A673 (cell line): Measurements from ENCODE around the gene TMEM208. TPM values are rescaled to one million over a fixed set of nuclear protein-coding genes. Genes with fewer than 3 reads are reported as not detected.

Source experiments
- BruUV-seq: library from RNA; stranded (reverse); fragments of 400-500 nt; replicated peaks from 2 replicates; lab custom pipeline; 2021; lab: Mats Ljungman, UMichigan
- CTCF ChIA-PET: fragments of 300-600 bp; sonication (Branson Sonifier 250); formaldehyde crosslinking; loops from one replicate; lab custom pipeline; 2022; ENCODE audit warnings: antibody characterized with exemption; lab: Charles Lee
- POLR2A ChIA-PET: fragments of 300-600 bp; sonication (Branson Sonifier 250); formaldehyde crosslinking; loops from one replicate; lab custom pipeline; 2022; ENCODE audit warnings: antibody characterized with exemption; ENCODE audit not compliant: low non-redundant PET; lab: Charles Lee
- DNase-seq: peaks from one replicate; pipeline ENCODE4 v3.0.0-alpha.2; 2015; ENCODE audit warnings: low spot score
- H3K27ac ChIP-seq: fragments of 200-600 bp; sonication (generic); 2 replicates; pipeline ENCODE4 v1.5.1; 2016; ENCODE audit warnings: mixed run types, low read depth, mild to moderate bottlenecking, mixed read lengths, antibody characterized with exemption, low read length; ENCODE audit not compliant: poor library complexity, severe bottlenecking
- H3K27me3 ChIP-seq: fragments of 200-600 bp; sonication (generic); replicated peaks from 2 replicates; pipeline ENCODE4 v1.6.1; 2017; ENCODE audit warnings: mixed run types, low read depth, mild to moderate bottlenecking, mixed read lengths, antibody characterized with exemption, low read length; ENCODE audit not compliant: insufficient read depth, poor library complexity
- H3K36me3 ChIP-seq: fragments of 200-600 bp; sonication (generic); 2 replicates; pipeline ENCODE4 v1.6.1; 2016; ENCODE audit warnings: mixed run types, mild to moderate bottlenecking, mixed read lengths, antibody characterized with exemption, low read length; ENCODE audit not compliant: insufficient read depth, poor library complexity, severe bottlenecking
- H3K4me1 ChIP-seq: fragments of 200-600 bp; sonication (generic); 2 replicates; pipeline ENCODE4 v1.6.1; 2017; ENCODE audit warnings: mixed run types, mild to moderate bottlenecking, mixed read lengths, antibody characterized with exemption, low read length; ENCODE audit not compliant: insufficient read depth, poor library complexity, severe bottlenecking
- H3K4me3 ChIP-seq: fragments of 200-600 bp; sonication (generic); 2 replicates; pipeline ENCODE4 v1.5.1; 2016; ENCODE audit warnings: low read depth, mixed run types, mild to moderate bottlenecking, mixed read lengths, low read length; ENCODE audit not compliant: poor library complexity, severe bottlenecking
- H3K9me3 ChIP-seq: fragments of 200-600 bp; sonication (generic); 2 replicates; pipeline ENCODE4 v1.6.1; 2016; ENCODE audit warnings: mixed run types, low read depth, mild to moderate bottlenecking, mixed read lengths, antibody characterized with exemption, low read length; ENCODE audit not compliant: poor library complexity, severe bottlenecking
- CTCF ChIP-seq: fragments of 300-800, 200-600 bp; sonication (generic); conservative IDR thresholded peaks from 2 replicates; pipeline ENCODE4 v1.5.1; 2017; ENCODE audit warnings: low read depth, mild to moderate bottlenecking, antibody characterized with exemption, low read length, moderate library complexity, mixed read lengths
- EZH2 ChIP-seq: fragments of 200-600 bp; sonication (generic); IDR thresholded peaks from 2 replicates; pipeline ENCODE4 v1.6.1; 2017; ENCODE audit warnings: borderline replicate concordance, low read depth, mild to moderate bottlenecking, mixed read lengths, antibody characterized with exemption, low read length; ENCODE audit not compliant: poor library complexity, severe bottlenecking
- intact Hi-C: fragments of 100-400 bp; cut with micrococcal nuclease; formaldehyde crosslinking; loops from one replicate; pipeline ENCODE4 v1.10.0; 2022; ENCODE audit not compliant: unreplicated experiment
- total RNA-seq: library from RNA; stranded (reverse); gene quantifications from 2 replicates; pipeline ENCODE4 v1.2.3, GENCODE V29; 2021

TMEM208 gene
- total RNA-seq, 1 experiment from 2014 or later: 38.2 TPM

- ChIA-PET CTCF (no interaction called here), POLR2A (interaction anchor here (0.6 kb wide), 1 partner anchor 172 kb away, joined by 3 read pairs; no protein-coding TSS in a partner anchor)
- Histone ChIP-seq H3K27me3 (no peaks in the 10 kb centered on the region), H3K27ac (no peak within 1 kb of the TSS), H3K4me1 (no peaks in the 10 kb centered on the region), H3K36me3 (peaks cover 61% of the 10 kb centered on the region), H3K4me3 (no peak within 1 kb of the TSS), H3K9me3 (no peaks in the 10 kb centered on the region)
- no TSS peak for BruUV-seq
- intact Hi-C loops: no loop called here
- TF ChIP-seq CTCF (no peak; the same call in 1 of the 2 replicates), EZH2 (no peak)
- no peak for DNase-seq
These were observed 27.7 kb upstream of the TMEM208 start, which contains the start of gene ELMO3 for GRCh38 chr16:67199011-67199807. Gene ELMO3, plus strand, starts transcription at chr16:67199131. Its CDS starts 196 bp downstream, at chr16:67199327.

GRCh38 chr16:67199808-67200198, 27.1 kb upstream of the TMEM208 start:
- no peak for DNase-seq
- CTCF ChIA-PET: interaction anchor here (0.7 kb wide), 1 partner anchor 45 kb away, joined by 8 read pairs; no protein-coding TSS in a partner anchor
- Histone ChIP-seq H3K9me3 (no peaks in the 10 kb centered on the region), H3K4me1 (no peaks in the 10 kb centered on the region), H3K4me3 (no peak overlapping the region), H3K27me3 (no peaks in the 10 kb centered on the region), H3K36me3 (peaks cover 55% of the 10 kb centered on the region), H3K27ac (no peak overlapping the region)
- POLR2A ChIA-PET: no interaction called here
- no TSS peak for BruUV-seq
- TF ChIP-seq EZH2: no peak
- TF ChIP-seq CTCF: no peak
- intact Hi-C loops: no loop called here

GRCh38 chr16:67200491-67200890, 26.4 kb upstream of the TMEM208 start:
- peaks cover 48% of the 10 kb centered on the region for H3K36me3 ChIP-seq
- CTCF ChIA-PET: interaction anchor here (0.6 to 0.7 kb wide), 2 partner anchors 44 to 254 kb away, joined by 3 to 8 read pairs; no protein-coding TSS in a partner anchor

More at GRCh38 chr16:67200491-67200890, 26.4 kb upstream of the TMEM208 start:
- Histone ChIP-seq H3K9me3 (no peaks in the 10 kb centered on the region), H3K27me3 (no peaks in the 10 kb centered on the region), H3K4me1 (no peaks in the 10 kb centered on the region), H3K4me3 (no peak overlapping the region), H3K27ac (no peak overlapping the region)
- no TSS peak for BruUV-seq
- no peak for DNase-seq
- POLR2A ChIA-PET: no interaction called here
- intact Hi-C loops: no loop called here
- TF ChIP-seq CTCF (no peak), EZH2 (no peak)
